K562 (cell line): ENCODE measurements around the gene FDPS. TPM values are rescaled to one million over a fixed set of nuclear protein-coding genes. Genes with fewer than 3 reads are reported as not detected.

Experiments used
- ATAC-seq: fragments of 200-7000 bp; cut with Tn5 transposase; 3 replicates; pipeline ENCODE4 v1.9.1; 2020; ENCODE audit warnings: moderate library complexity
- BruUV-seq: library from RNA; stranded (reverse); fragments of 400-500 nt; replicated peaks from 2 replicates; lab custom pipeline; 2021; lab: Mats Ljungman, UMichigan
- CTCF ChIA-PET: fragments of 300-600 bp; formaldehyde crosslinking; extraction: SDS; loops from one replicate; lab custom pipeline; 2021; ENCODE audit warnings: low intra/inter-chr PET ratio; lab: Yijun Ruan, JAX
- POLR2A ChIA-PET: fragments of 300-600, 350-650 bp; sonication (Branson Sonifier 250); formaldehyde crosslinking; extraction: SDS; loops from one replicate; lab custom pipeline; 2021; ENCODE audit warnings: antibody characterized with exemption, inconsistent platforms; lab: Yijun Ruan, JAX
- DNase-seq, 4 experiments: peaks; one replicate each; pipeline versions ENCODE4 v3.0.0 to v3.0.0-alpha.2; 2011 to 2018; ENCODE audit warnings: low spot score in 3 of 4, mixed read lengths in 3 of 4; ENCODE audit errors: extremely low read depth in 1 of 4
- FAIRE-seq: peaks from 2 replicates; lab custom pipeline; 2011; peaks lifted over from hg19 to GRCh38; lab: Jason Lieb, UNC
- H2AFZ ChIP-seq: 2 replicates; pipeline ENCODE4 v1.6.0; 2011; ENCODE audit warnings: low read depth, low read length, control low read depth, inconsistent platforms
- H3K27ac ChIP-seq: fragments of 200-600 bp; 3 replicates; pipeline ENCODE4 v1.8.0; 2011; ENCODE audit warnings: low read depth, mild to moderate bottlenecking, control low read depth, inconsistent platforms, low read length, moderate library complexity, mixed read lengths; ENCODE audit errors: extremely low read depth
- H3K27me3 ChIP-seq, 2 experiments: fragments of 300-600 bp in 1 of 2; 2 replicates in 1 of 2; 3 replicates in 1 of 2; pipeline versions ENCODE4 v1.6.0 to v1.8.0; 2011; ENCODE audit warnings: inconsistent platforms in 2 of 2, low read length in 2 of 2, mild to moderate bottlenecking in 1 of 2, mixed read lengths in 1 of 2, moderate library complexity in 1 of 2; ENCODE audit not compliant: control insufficient read depth in 2 of 2, insufficient read depth in 2 of 2
- H3K36me3 ChIP-seq: fragments of 300-600 bp; 3 replicates; pipeline ENCODE4 v1.8.0; 2011; ENCODE audit warnings: mild to moderate bottlenecking, low read length, inconsistent platforms; ENCODE audit not compliant: control insufficient read depth, insufficient read depth
- H3K4me1 ChIP-seq, 2 experiments: fragments of 200-600 bp in 1 of 2; replicated peaks in 1 of 2; 2 replicates in 1 of 2; 3 replicates in 1 of 2; pipeline versions ENCODE4 v1.5.1 to v1.8.0; 2011; ENCODE audit warnings: inconsistent platforms in 2 of 2, low read length in 2 of 2, mild to moderate bottlenecking in 1 of 2, mixed read lengths in 1 of 2, moderate library complexity in 1 of 2; ENCODE audit not compliant: control insufficient read depth in 2 of 2, insufficient read depth in 2 of 2
- H3K4me2 ChIP-seq: 2 replicates; pipeline ENCODE4 v1.6.1; 2011; ENCODE audit warnings: low read length, control low read depth, inconsistent platforms, mixed read lengths; ENCODE audit not compliant: insufficient read depth
- H3K4me3 ChIP-seq: fragments of 200-600 bp; sonication (generic), shearing (Covaris generic); 2 replicates; pipeline ENCODE4 v1.5.1; 2016; ENCODE audit warnings: control low read depth, inconsistent platforms
- H3K79me2 ChIP-seq: fragments of 200-600 bp; 3 replicates; pipeline ENCODE4 v1.8.0; 2011; ENCODE audit warnings: low read length, inconsistent platforms; ENCODE audit not compliant: control insufficient read depth, insufficient read depth
- H3K9ac ChIP-seq, 2 experiments: 2 replicates each; pipeline versions ENCODE4 v1.6.0 to v1.6.1; 2011; ENCODE audit warnings: low read depth in 2 of 2, low read length in 2 of 2, control low read depth in 1 of 2, inconsistent platforms in 1 of 2, mild to moderate bottlenecking in 1 of 2, mixed read lengths in 1 of 2; ENCODE audit not compliant: insufficient read depth in 1 of 2
- H3K9me1 ChIP-seq: one replicate; pipeline ENCODE4 v1.6.0; 2011; ENCODE audit warnings: inconsistent platforms, mild to moderate bottlenecking, low read length, moderate library complexity; ENCODE audit not compliant: control insufficient read depth, insufficient read depth
- H3K9me3 ChIP-seq: replicated peaks from 2 replicates; pipeline ENCODE4 v1.5.1; 2011; ENCODE audit warnings: low read depth, low read length, inconsistent platforms; ENCODE audit not compliant: control insufficient read depth, insufficient read depth
- H4K20me1 ChIP-seq: replicated peaks from 2 replicates; pipeline ENCODE4 v1.6.1; 2011; ENCODE audit warnings: low read length, inconsistent platforms, mixed read lengths; ENCODE audit not compliant: control insufficient read depth, insufficient read depth
- ARID2 ChIP-seq: fragments of 450-650 bp; IDR thresholded peaks from 2 replicates; pipeline ENCODE4 v1.6.1; 2017; ENCODE audit warnings: antibody characterized with exemption, mild to moderate bottlenecking
- BHLHE40 ChIP-seq: IDR thresholded peaks from 2 replicates; pipeline ENCODE4 v1.6.1; 2011; ENCODE audit warnings: low read length, improper control_type of control experiment
- CBX8 ChIP-seq: fragments of 200-600 bp; sonication (generic); IDR thresholded peaks from 2 replicates; pipeline ENCODE4 v1.6.1; 2012; ENCODE audit warnings: borderline replicate concordance, mixed run types, low read depth, mild to moderate bottlenecking, moderate library complexity, mixed read lengths, low read length, control low read depth, inconsistent platforms; ENCODE audit not compliant: poor library complexity, severe bottlenecking; ENCODE audit errors: extremely low read depth
- CHD4 ChIP-seq: fragments of 200-600 bp; sonication (generic); IDR thresholded peaks from 3 replicates; pipeline ENCODE4 v1.6.1; 2012; ENCODE audit warnings: low read depth, mild to moderate bottlenecking, mixed read lengths, low read length, inconsistent platforms; ENCODE audit not compliant: insufficient read depth, insufficient replicate concordance, poor library complexity, severe bottlenecking
- FOXK1 ChIP-seq: sonication (generic); formaldehyde crosslinking; IDR thresholded peaks from 2 replicates; pipeline ENCODE4 v1.8.0; 2022; ENCODE audit warnings: missing genetic modification reagents, mild to moderate bottlenecking, borderline replicate concordance
- MED1 ChIP-seq: sonication (generic); formaldehyde crosslinking; IDR thresholded peaks from 2 replicates; pipeline ENCODE4 v1.8.1; 2023; ENCODE audit warnings: missing genetic modification reagents, borderline replicate concordance
- MNT ChIP-seq, 2 experiments: fragments of 450-650 bp; conservative IDR thresholded peaks; 2 replicates each; pipeline ENCODE4 v1.6.1; 2017; ENCODE audit warnings: mild to moderate bottlenecking in 2 of 2, moderate library complexity in 2 of 2
- PHTF2 ChIP-seq: fragments of 250-450 bp; sonication (Bioruptor Pico); IDR thresholded peaks from 2 replicates; pipeline ENCODE4 v1.5.0; 2021; ENCODE audit warnings: mild to moderate bottlenecking
- POLR2A ChIP-seq: fragments of 450-650 bp; conservative IDR thresholded peaks from 2 replicates; pipeline ENCODE4 v1.6.1; 2016
- POLR2H ChIP-seq: IDR thresholded peaks from 2 replicates; pipeline ENCODE4 v1.6.1; 2016; ENCODE audit warnings: missing genetic modification characterization, low read depth, mild to moderate bottlenecking, control low read depth, missing compliant biosample characterization, moderate library complexity
- TCF7L2 ChIP-seq: fragments of 150-350 bp; IDR thresholded peaks from 2 replicates; pipeline ENCODE4 v1.6.1; 2016; ENCODE audit warnings: low read depth, mild to moderate bottlenecking, low read length, moderate library complexity
- TEAD4 ChIP-seq, 2 experiments: sonication (generic) in 1 of 2; formaldehyde crosslinking in 1 of 2; IDR thresholded peaks; 2 replicates each; pipeline versions ENCODE4 v1.6.1 to v1.8.0; 2012 to 2022; ENCODE audit warnings: borderline replicate concordance in 1 of 2, inconsistent platforms in 1 of 2, low read length in 1 of 2, mild to moderate bottlenecking in 1 of 2, missing genetic modification reagents in 1 of 2
- USF1 ChIP-seq: sonication (generic); formaldehyde crosslinking; IDR thresholded peaks from 2 replicates; pipeline ENCODE4 v1.9.0; 2022; ENCODE audit warnings: mild to moderate bottlenecking, missing genetic modification reagents
- YY1 ChIP-seq, 3 experiments: IDR thresholded peaks; 2 replicates each; pipeline ENCODE4 v1.6.1; 2011; ENCODE audit warnings: low read length in 2 of 3, mild to moderate bottlenecking in 2 of 3, moderate library complexity in 2 of 3, borderline replicate concordance in 1 of 3, control low read depth in 1 of 3, low read depth in 1 of 3; ENCODE audit not compliant: insufficient read depth in 3 of 3, insufficient replicate concordance in 2 of 3, control insufficient read depth in 1 of 3, insufficient read length in 1 of 3; ENCODE audit errors: extremely low read depth in 1 of 3
- ZNF280A ChIP-seq: fragments of 450-650 bp; IDR thresholded peaks from 2 replicates; pipeline ENCODE4 v1.6.1; 2018; ENCODE audit warnings: mild to moderate bottlenecking, low read depth; ENCODE audit not compliant: partially characterized antibody
- ZNF584 ChIP-seq: fragments of 200-800 bp; sonication (Bioruptor generic); IDR thresholded peaks from 2 replicates; pipeline ENCODE4 v1.6.1; 2016; ENCODE audit warnings: low read depth, mild to moderate bottlenecking, missing genetic modification characterization, missing compliant biosample characterization
- WGBS: fragments of 100-300 bp; shearing (Covaris generic); methylation state at CpG from one replicate; pipeline ENCODE4 v1.1.6; 2016; ENCODE audit warnings: low coverage, mixed read lengths; ENCODE audit not compliant: insufficient coverage; ENCODE audit errors: missing lambda C conversion rate; 5-methylcytosine and 5-hydroxymethylcytosine counted together
- in situ Hi-C: fragments of 300-500 bp; cut with MboI; formaldehyde crosslinking; loops from 4 replicates; pipeline ENCODE4 v1.15.0; 2018; ENCODE audit warnings: inconsistent platforms, mixed read lengths
- intact Hi-C: fragments of 100-400 bp; cut with micrococcal nuclease; formaldehyde crosslinking; loops from 2 replicates; pipeline ENCODE4 v1.14.2; 2022
- polyA plus RNA-seq, 8 experiments: library from polyadenylated mRNA; depleted of rRNA in 4 of 8; stranded (reverse) in 5 of 8; unstranded in 3 of 8; fragments of >200 nt; fragmentation: Nextera tagmentation in 2 of 8; fragmentation: Illumina TruSeq in 1 of 8; extraction: Ambion mirVana in 2 of 8; extraction: Trizol in 1 of 8; gene quantifications; 2 replicates each; pipeline versions ENCODE4 v1.2.1 to v1.2.3, GENCODE V29; 2011 to 2014; ENCODE audit warnings: inconsistent platforms in 1 of 8, missing spikeins in 1 of 8
- total RNA-seq, 7 experiments: library from RNA; depleted of rRNA in 6 of 7; stranded (reverse); fragments of >200 nt in 6 of 7; fragmentation: Illumina TruSeq in 2 of 7; extraction: Trizol in 2 of 7; gene quantifications; 2 replicates each; pipeline versions ENCODE4 v1.2.1 to v1.2.3, GENCODE V29; 2011 to 2021; ENCODE audit warnings: low replicate concordance in 1 of 7

FDPS gene
- total and polyA plus RNA-seq, 9 of the 15 experiments (the other 6 are each of a cell fraction or from before 2014, with no cell fraction given), result 247 to 884 (median 360) TPM

GRCh38 chr1:155301342-155301841 is 7.3 kb upstream of the FDPS start, which contains the start of gene PKLR:
PKLR (minus strand) TSS chr1:155301438; CDS start chr1:155301395, 43 bp downstream.
- DNase-seq, result peak; percentile 76 to 82 (median 78)
- Histone ChIP-seq H3K27me3 (no peaks in the 10 kb centered on the region), H3K36me3 (peaks cover 8% of the 10 kb centered on the region), H3K4me3 (peak within 1 kb of the TSS; percentile 43), H3K9ac (peak within 1 kb of the TSS; percentile 80 to 94), H4K20me1 (no peaks in the 10 kb centered on the region), H3K9me3 (no peaks in the 10 kb centered on the region), H3K79me2 (peaks cover 39% of the 10 kb centered on the region), H3K4me2 (peak within 1 kb of the TSS; percentile 92), H3K27ac (peak within 1 kb of the TSS; percentile 78), H3K9me1 (no peaks in the 10 kb centered on the region), H2AFZ (peak within 1 kb of the TSS; percentile 80), H3K4me1 (peaks cover 18 to 38% of the 10 kb centered on the region in 2 experiments; a peak in 4 of 5 replicates)
- ChIA-PET CTCF (no interaction called here), POLR2A (interaction anchor here (0.7 to 1.5 kb wide), 4 partner anchors 8 to 17 kb away, joined by 3 to 7 read pairs (median 4); no protein-coding TSS in a partner anchor)
- intact Hi-C loops (loop anchor here (2.0 kb wide), 1 partner anchor 25 kb away; the partner anchor contains the start of gene HCN3), in situ Hi-C loops (loop anchor here (25.0 kb wide), 1 partner anchor 1436 kb away; the partner anchor contains the start of genes ISG20L2, METTL25B and MRPL24)
- peak; percentile 94 for FAIRE-seq
- 0% methylated on average over 5 of the region's 5 CpGs for WGBS
- no TSS peak for BruUV-seq
- peak; percentile 75 for ATAC-seq
- TF ChIP-seq MNT (conservative IDR thresholded peaks at IDR 0.05), result peak in 1 of 2 experiments; percentile 47; a peak in 1 of 4 replicates
- TF ChIP-seq ZNF280A, result no peak
- TF ChIP-seq USF1 (CRISPR knock-in tag), result no peak
- no peak for TF ChIP-seq YY1 (IDR thresholded peaks at IDR 0.05; ENCODE audit: borderline replicate concordance in 1 of 3, control insufficient read depth in 1 of 3, extremely low read depth in 1 of 3, insufficient read depth in 3 of 3, insufficient read length in 1 of 3, insufficient replicate concordance in 2 of 3, low read depth in 1 of 3, low read length in 2 of 3)
- TF ChIP-seq ARID2, result no peak
- TF ChIP-seq BHLHE40, result 0 out of 2 replicates have a peak, but pooled peaks have one; percentile 7
- no peak for TF ChIP-seq TCF7L2
- TF ChIP-seq POLR2H, result no peak
- TF ChIP-seq ZNF584, result no peak
- TF ChIP-seq TEAD4 (IDR thresholded peaks at IDR 0.05; ENCODE audit: low read length), result peak; percentile 31; the same call in 1 of the 2 replicates
- no peak for TF ChIP-seq TEAD4 (CRISPR knock-in tag; IDR thresholded peaks at IDR 0.05; ENCODE audit: borderline replicate concordance)
- TF ChIP-seq MED1 (CRISPR knock-in tag), result no peak
- TF ChIP-seq CBX8, result no peak
- peak; percentile 71; the same call in 1 of the 2 replicates for TF ChIP-seq POLR2A
- TF ChIP-seq FOXK1, result no peak
- TF ChIP-seq CHD4, result no peak
- TF ChIP-seq PHTF2 (CRISPR knock-in tag), result no peak
